GM23338 (cell line): ENCODE data around the gene MRPL34. TPM values are rescaled to one million over a fixed set of nuclear protein-coding genes. Genes with fewer than 3 reads are reported as not detected.

ENCODE experiments used
- ATAC-seq: fragments of 200-7000 bp; cut with Tn5 transposase; 3 replicates; pipeline ENCODE4 v1.9.1; 2020
- DNase-seq: peaks from one replicate; pipeline ENCODE4 v3.0.0-alpha.2; 2015; ENCODE audit warnings: low spot score
- H2AFZ ChIP-seq: fragments of 200-600 bp; sonication (generic); 2 replicates; pipeline ENCODE4 v1.8.0; 2016; ENCODE audit warnings: antibody characterized with exemption, mild to moderate bottlenecking, moderate library complexity
- H3F3A ChIP-seq: fragments of 200-600 bp; sonication (generic); replicated peaks from 2 replicates; pipeline ENCODE4 v1.8.0; 2017; ENCODE audit warnings: antibody characterized with exemption, mixed run types, low read depth
- H3K27ac ChIP-seq: fragments of 200-600 bp; sonication (generic); 2 replicates; pipeline ENCODE4 v1.6.1; 2016; ENCODE audit warnings: low read depth
- H3K27me3 ChIP-seq: fragments of 200-600 bp; sonication (generic); 2 replicates; pipeline ENCODE4 v1.8.0; 2016; ENCODE audit warnings: mild to moderate bottlenecking, mixed run types, moderate library complexity; ENCODE audit not compliant: insufficient read depth
- H3K36me3 ChIP-seq: fragments of 200-600 bp; sonication (generic); 2 replicates; pipeline ENCODE4 v1.8.0; 2016; ENCODE audit warnings: mild to moderate bottlenecking; ENCODE audit not compliant: insufficient read depth
- H3K4me1 ChIP-seq: fragments of 200-600 bp; sonication (generic); 2 replicates; pipeline ENCODE4 v1.8.0; 2016; ENCODE audit warnings: mild to moderate bottlenecking, moderate library complexity; ENCODE audit not compliant: insufficient read depth
- H3K4me2 ChIP-seq: fragments of 200-600 bp; sonication (generic); 2 replicates; pipeline ENCODE4 v1.7.1; 2017; ENCODE audit warnings: mixed run types
- H3K4me3 ChIP-seq: fragments of 200-600 bp; sonication (generic); 2 replicates; pipeline ENCODE4 v1.6.1; 2016; ENCODE audit warnings: mixed run types
- H3K79me2 ChIP-seq: fragments of 200-600 bp; sonication (generic); replicated peaks from 2 replicates; pipeline ENCODE4 v1.8.0; 2017; ENCODE audit warnings: mild to moderate bottlenecking; ENCODE audit not compliant: insufficient read depth
- H3K9me2 ChIP-seq: fragments of 200-600 bp; sonication (generic); 2 replicates; pipeline ENCODE4 v1.8.0; 2017; ENCODE audit not compliant: insufficient read depth
- H4K20me1 ChIP-seq: fragments of 200-600 bp; sonication (generic); replicated peaks from 2 replicates; pipeline ENCODE4 v1.8.0; 2017; ENCODE audit warnings: mild to moderate bottlenecking; ENCODE audit not compliant: insufficient read depth
- H3K27ac Mint-ChIP-seq: 2 replicates; pipeline ENCODE4 v1.8.0; 2020; ENCODE audit warnings: inconsistent platforms, mild to moderate bottlenecking, moderate library complexity, mixed read lengths
- H3K27me3 Mint-ChIP-seq: 3 replicates; pipeline ENCODE4 v1.8.0; 2022; ENCODE audit warnings: low read depth, mild to moderate bottlenecking, moderate library complexity, mixed read lengths, inconsistent platforms; ENCODE audit not compliant: insufficient read depth, poor library complexity
- H3K36me3 Mint-ChIP-seq: 3 replicates; pipeline ENCODE4 v1.8.0; 2021; ENCODE audit warnings: low read depth, mild to moderate bottlenecking, inconsistent platforms, moderate library complexity, mixed read lengths
- H3K4me1 Mint-ChIP-seq: 3 replicates; pipeline ENCODE4 v1.8.0; 2020; ENCODE audit warnings: mild to moderate bottlenecking, inconsistent platforms, mixed read lengths
- H3K4me3 Mint-ChIP-seq: 3 replicates; pipeline ENCODE4 v1.8.0; 2021; ENCODE audit warnings: moderate library complexity, mild to moderate bottlenecking, inconsistent platforms, mixed read lengths
- H3K9me3 Mint-ChIP-seq: 3 replicates; pipeline ENCODE4 v1.8.0; 2020; ENCODE audit warnings: moderate library complexity, mild to moderate bottlenecking, inconsistent platforms, mixed read lengths
- CREB1 ChIP-seq: fragments of 250-450 bp; sonication (Bioruptor Pico); IDR thresholded peaks from 2 replicates; pipeline ENCODE4 v1.5.0; 2020; ENCODE audit warnings: low read depth, mild to moderate bottlenecking, moderate library complexity
- CTCF ChIP-seq, 2 experiments: fragments of 200-600 bp in 1 of 2; sonication (generic) in 1 of 2; conservative IDR thresholded peaks; 2 replicates each; pipeline versions ENCODE4 v1.5.1 to v1.6.1; 2016 to 2017; ENCODE audit warnings: antibody characterized with exemption in 2 of 2, low read depth in 2 of 2, mild to moderate bottlenecking in 2 of 2, moderate library complexity in 1 of 2
- ETS1 ChIP-seq: IDR thresholded peaks from 2 replicates; pipeline ENCODE4 v1.6.1; 2016; ENCODE audit warnings: antibody characterized with exemption
- EZH2 ChIP-seq: fragments of 200-600 bp; sonication (generic); IDR thresholded peaks from one replicate; pipeline ENCODE4 v1.8.0; 2017; ENCODE audit warnings: antibody characterized with exemption, mild to moderate bottlenecking, low read depth; ENCODE audit not compliant: unreplicated experiment
- EZH2phosphoT487 ChIP-seq: fragments of 200-600 bp; sonication (generic); IDR thresholded peaks from one replicate; pipeline ENCODE4 v1.8.1; 2018; ENCODE audit warnings: antibody characterized with exemption; ENCODE audit not compliant: unreplicated experiment
- JUNB ChIP-seq: IDR thresholded peaks from one replicate; pipeline ENCODE4 v1.6.1; 2016; ENCODE audit warnings: antibody characterized with exemption; ENCODE audit not compliant: unreplicated experiment
- NANOG ChIP-seq: IDR thresholded peaks from 2 replicates; pipeline ENCODE4 v1.6.1; 2016; ENCODE audit warnings: antibody characterized with exemption, borderline replicate concordance
- POLR2AphosphoS5 ChIP-seq: IDR thresholded peaks from 2 replicates; pipeline ENCODE4 v1.6.1; 2016; ENCODE audit warnings: antibody characterized with exemption, low read depth
- STAT1 ChIP-seq: IDR thresholded peaks from one replicate; pipeline ENCODE4 v1.6.1; 2016; ENCODE audit warnings: antibody characterized with exemption; ENCODE audit not compliant: unreplicated experiment
- ZNF114 ChIP-seq: fragments of 250-450 bp; sonication (Bioruptor Pico); IDR thresholded peaks from 2 replicates; pipeline ENCODE4 v1.5.0; 2020; ENCODE audit warnings: mild to moderate bottlenecking, moderate library complexity
- ZNF331 ChIP-seq: fragments of 250-450 bp; sonication (Bioruptor Pico); IDR thresholded peaks from 2 replicates; pipeline ENCODE4 v1.5.0; 2020; ENCODE audit warnings: low read depth, mild to moderate bottlenecking, moderate library complexity
- polyA plus RNA-seq: library from polyadenylated mRNA; unstranded; fragments of >200 nt; fragmentation: Nextera tagmentation; extraction: Ambion mirVana; gene quantifications from 2 replicates; pipeline ENCODE4 v1.2.1, GENCODE V29; 2016
- total RNA-seq: library from RNA; depleted of rRNA; stranded (reverse); fragments of >200 nt; shearing (Covaris generic); gene quantifications from 2 replicates; pipeline ENCODE4 v1.2.3, GENCODE V29; 2014; rRNA removed

The MRPL34 gene
- total and polyA plus RNA-seq, 2 experiments from 2014 or later: 59.9 to 266 TPM

GRCh38 chr19:17353386-17353785 is 47.7 kb downstream of the MRPL34 start:
- H3K4me1 ChIP-seq: peaks cover 5% of the 10 kb centered on the region; the same call in 1 of the 2 replicates
- no peaks in the 10 kb centered on the region for H3K9me2 ChIP-seq
- Mint-ChIP-seq H3K4me1 (peaks cover 13% of the 10 kb centered on the region), H3K9me3 (no peaks in the 10 kb centered on the region), H3K4me3 (no peak overlapping the region; the same call in 2 of the 3 replicates), H3K27me3 (peaks cover 11% of the 10 kb centered on the region), H3K27ac (no peak overlapping the region), H3K36me3 (no peaks in the 10 kb centered on the region)
- no peak overlapping the region for H3K4me3 ChIP-seq
- DNase-seq (no peak), ATAC-seq (no peak)
- H3K79me2 ChIP-seq: no peaks in the 10 kb centered on the region
- H3K36me3 ChIP-seq: no peaks in the 10 kb centered on the region
- H3F3A ChIP-seq: no peaks in the 10 kb centered on the region
- H3K4me2 ChIP-seq: no peak overlapping the region
- no peak overlapping the region for H3K27ac ChIP-seq
- peak overlapping the region; percentile 63 for H2AFZ ChIP-seq
- TF ChIP-seq EZH2: no peak
- TF ChIP-seq CREB1: no peak
- no peak for TF ChIP-seq ZNF114 (CRISPR knock-in tag)
- TF ChIP-seq POLR2AphosphoS5: no peak
- TF ChIP-seq ZNF331 (CRISPR knock-in tag): no peak
- no peak for TF ChIP-seq ETS1
- TF ChIP-seq STAT1: no peak
- TF ChIP-seq JUNB: no peak
- TF ChIP-seq EZH2phosphoT487: no peak
- TF ChIP-seq NANOG: no peak
- TF ChIP-seq CTCF (conservative IDR thresholded peaks at IDR 0.05; ENCODE audit: low read depth in 2 of 2): no peak
- no peaks in the 10 kb centered on the region for H4K20me1 ChIP-seq
- H3K27me3 ChIP-seq: no peaks in the 10 kb centered on the region

Other genes with a start within 250 kb of the MRPL34 start
- 10.6 and 11.1 TPM in 2 replicates for gene HAUS8, start 230.4 kb upstream of the MRPL34 start, total RNA-seq
- gene HAUS8, start 230.4 kb upstream of the MRPL34 start, polyA plus RNA-seq: 33.3 and 35.5 TPM in 2 replicates
- 61.3 and 65.6 TPM in 2 replicates for gene MYO9B, start 230.1 kb upstream of the MRPL34 start, total RNA-seq
- gene MYO9B, start 230.1 kb upstream of the MRPL34 start, polyA plus RNA-seq: 28.7 and 29.0 TPM in 2 replicates
- 13.7 and 15.5 TPM in 2 replicates for gene USE1, start 90.5 kb upstream of the MRPL34 start, total RNA-seq
- gene USE1, start 90.5 kb upstream of the MRPL34 start, polyA plus RNA-seq: 18.6 and 19.4 TPM in 2 replicates
- 9.6 and 12.7 TPM in 2 replicates for gene OCEL1, start 79.6 kb upstream of the MRPL34 start, total RNA-seq
- 47.4 and 50.6 TPM in 2 replicates for gene OCEL1, start 79.6 kb upstream of the MRPL34 start, polyA plus RNA-seq
- gene NR2F6, start 60.0 kb upstream of the MRPL34 start, total RNA-seq: 172 and 209 TPM in 2 replicates
- 64.0 and 67.4 TPM in 2 replicates for gene NR2F6, start 60.0 kb upstream of the MRPL34 start, polyA plus RNA-seq
- 5.2 and 5.6 TPM in 2 replicates for gene USHBP1, start 41.1 kb upstream of the MRPL34 start, total RNA-seq
- gene USHBP1, start 41.1 kb upstream of the MRPL34 start, polyA plus RNA-seq: 4.0 and 4.6 TPM in 2 replicates
- 78.1 and 87.8 TPM in 2 replicates for gene BABAM1, start 38.4 kb upstream of the MRPL34 start, total RNA-seq
- 88.7 and 95.0 TPM in 2 replicates for gene BABAM1, start 38.4 kb upstream of the MRPL34 start, polyA plus RNA-seq
- 20.2 and 50.1 TPM in 2 replicates for gene ANKLE1, start 24.0 kb upstream of the MRPL34 start, total RNA-seq
- gene ANKLE1, start 24.0 kb upstream of the MRPL34 start, polyA plus RNA-seq: 9.1 and 11.2 TPM in 2 replicates
- gene ABHD8, start 2.4 kb upstream of the MRPL34 start, total RNA-seq: 11.4 and 16.5 TPM in 2 replicates
- 5.0 and 5.5 TPM in 2 replicates for gene ABHD8, start 2.4 kb upstream of the MRPL34 start, polyA plus RNA-seq
- 28.2 and 34.6 TPM in 2 replicates for gene DDA1, start 3.7 kb downstream of the MRPL34 start, total RNA-seq
- gene DDA1, start 3.7 kb downstream of the MRPL34 start, polyA plus RNA-seq: 107 and 112 TPM in 2 replicates
- 14.4 and 24.9 TPM in 2 replicates for gene ANO8, start 29.0 kb downstream of the MRPL34 start, total RNA-seq
- 4.3 and 4.5 TPM in 2 replicates for gene ANO8, start 29.0 kb downstream of the MRPL34 start, polyA plus RNA-seq
- gene GTPBP3, start 31.7 kb downstream of the MRPL34 start, total RNA-seq: 67.8 and 78.6 TPM in 2 replicates
- 23.5 and 25.4 TPM in 2 replicates for gene GTPBP3, start 31.7 kb downstream of the MRPL34 start, polyA plus RNA-seq
- not detected in 2 replicates for gene PLVAP, start 71.5 kb downstream of the MRPL34 start, total RNA-seq
- not detected in 2 replicates for gene PLVAP, start 71.5 kb downstream of the MRPL34 start, polyA plus RNA-seq
- 0.49 TPM in 1 of 2 replicates, not detected in the other for gene CCDC194, start 88.3 kb downstream of the MRPL34 start, total RNA-seq
- gene CCDC194, start 88.3 kb downstream of the MRPL34 start, polyA plus RNA-seq: 0.38 TPM in 1 of 2 replicates, not detected in the other
- gene BST2, start 99.8 kb downstream of the MRPL34 start, total RNA-seq: 28.9 and 33.9 TPM in 2 replicates
- gene BST2, start 99.8 kb downstream of the MRPL34 start, polyA plus RNA-seq: 22.0 and 24.9 TPM in 2 replicates
- gene MVB12A, start 114.2 kb downstream of the MRPL34 start, total RNA-seq: 49.9 and 60.3 TPM in 2 replicates
- gene MVB12A, start 114.2 kb downstream of the MRPL34 start, polyA plus RNA-seq: 36.6 and 43.5 TPM in 2 replicates
- gene TMEM221, start 142.8 kb downstream of the MRPL34 start, total RNA-seq: 0.90 and 1.8 TPM in 2 replicates
- gene TMEM221, start 142.8 kb downstream of the MRPL34 start, polyA plus RNA-seq: 0.40 and 1.8 TPM in 2 replicates
- not detected in 2 replicates for gene NXNL1, start 155.1 kb downstream of the MRPL34 start, total RNA-seq
- gene NXNL1, start 155.1 kb downstream of the MRPL34 start, polyA plus RNA-seq: not detected in 2 replicates
- 9.3 and 11.6 TPM in 2 replicates for gene SLC27A1, start 164.7 kb downstream of the MRPL34 start, total RNA-seq
- gene SLC27A1, start 164.7 kb downstream of the MRPL34 start, polyA plus RNA-seq: 2.1 and 3.5 TPM in 2 replicates
- 55.4 and 63.5 TPM in 2 replicates for gene PGLS, start 205.8 kb downstream of the MRPL34 start, total RNA-seq
- 56.9 and 62.2 TPM in 2 replicates for gene PGLS, start 205.8 kb downstream of the MRPL34 start, polyA plus RNA-seq
- gene COLGALT1, start 249.8 kb downstream of the MRPL34 start, total RNA-seq: 52.0 and 63.4 TPM in 2 replicates
- gene COLGALT1, start 249.8 kb downstream of the MRPL34 start, polyA plus RNA-seq: 16.1 and 18.2 TPM in 2 replicates